GM19023 (cell line): ENCODE data around the gene TAOK3.

Experiments
- ATAC-seq: cut with Tn5 transposase; IDR thresholded peaks from one replicate; pipeline ENCODE4 v1.9.1; 2021; ENCODE audit warnings: mild to moderate bottlenecking, moderate library complexity; ENCODE audit not compliant: unreplicated experiment

The TAOK3 gene

DNA sequence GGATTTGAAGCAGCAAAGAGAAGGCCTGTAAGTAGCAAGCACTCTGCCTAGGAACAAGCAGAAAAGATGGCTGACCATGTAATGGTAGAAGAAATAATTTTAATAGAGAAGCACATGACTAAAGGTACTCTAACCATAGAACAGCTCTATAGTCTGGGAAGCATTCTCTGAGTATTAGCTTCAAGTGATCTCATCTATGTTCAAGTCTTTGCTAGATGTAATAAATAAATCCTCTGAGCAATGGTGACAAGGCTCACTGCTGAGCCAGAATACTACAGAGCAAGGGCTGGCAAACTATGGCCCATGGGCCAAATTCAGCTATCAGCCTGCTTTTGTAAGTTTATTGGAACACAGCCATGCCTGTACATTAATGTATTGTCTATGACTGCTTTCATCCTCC is 152.0 kb downstream of the TAOK3 start:
- ATAC-seq = no peak

- ATAC-seq = no peak
These were observed 152.9 kb downstream of the TAOK3 start for GRCh38 chr12:118219772-118220171.

GRCh38 chr12:118219106-118219505 is 153.6 kb downstream of the TAOK3 start:
- no peak for ATAC-seq

DNA sequence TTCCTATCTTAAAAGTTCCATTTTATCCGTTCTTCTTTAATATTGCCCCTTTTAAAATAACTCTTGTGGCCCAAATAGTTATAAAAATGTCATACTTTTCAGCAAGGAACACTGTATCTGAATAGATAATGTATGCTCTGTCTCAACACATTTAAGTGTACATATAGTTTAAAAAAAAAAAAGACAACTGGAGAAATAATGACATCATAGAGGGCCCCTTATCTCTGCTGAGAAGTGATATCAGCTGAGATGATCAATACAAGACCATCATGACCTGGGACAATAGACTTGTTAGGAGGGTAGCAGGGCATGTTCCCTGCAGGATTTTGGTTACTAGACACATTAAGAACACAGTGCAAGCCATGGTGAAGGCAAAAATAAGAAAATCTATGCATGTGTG is 159.3 kb downstream of the TAOK3 start:
- no peak for ATAC-seq

- no peak for ATAC-seq
These were observed 160.1 kb downstream of the TAOK3 start for GRCh38 chr12:118212606-118213005.

- no peak for ATAC-seq
These were observed 166.6 kb downstream of the TAOK3 start for GRCh38 chr12:118206107-118206412.

- no peak for ATAC-seq
These were observed 178.7 kb downstream of the TAOK3 start for GRCh38 chr12:118193958-118194357.

DNA sequence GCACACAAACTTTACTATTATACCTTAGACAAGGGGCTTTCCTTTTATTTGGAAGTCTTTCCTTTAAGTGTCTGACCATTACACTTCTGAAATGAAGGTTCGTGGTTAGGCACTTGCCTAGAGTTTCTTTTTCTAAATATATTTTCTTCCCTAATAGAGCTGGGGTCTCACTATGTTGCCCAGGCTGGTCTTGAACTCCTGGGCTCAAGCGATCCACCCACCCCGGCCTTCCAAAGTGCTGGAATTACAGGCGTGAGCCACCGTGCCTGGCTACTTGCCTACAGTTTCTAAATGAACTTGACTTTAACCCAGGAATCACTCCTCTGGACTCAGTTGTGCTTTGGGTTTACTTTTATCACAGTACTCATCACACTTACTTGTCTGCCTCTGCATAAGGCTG is 179.2 kb downstream of the TAOK3 start:
- no peak for ATAC-seq

- no peak for ATAC-seq
These were observed 182.4 kb downstream of the TAOK3 start for GRCh38 chr12:118190266-118190665.

- ATAC-seq = no peak
These were observed 182.9 kb downstream of the TAOK3 start for GRCh38 chr12:118189741-118190191.

- no peak for ATAC-seq
These were observed 183.9 kb downstream of the TAOK3 start for GRCh38 chr12:118188690-118189371.

- ATAC-seq = no peak
These were observed 184.8 kb downstream of the TAOK3 start for GRCh38 chr12:118187751-118188435.

GRCh38 chr12:118185602-118186397 is 186.9 kb downstream of the TAOK3 start:
- no peak for ATAC-seq

DNA sequence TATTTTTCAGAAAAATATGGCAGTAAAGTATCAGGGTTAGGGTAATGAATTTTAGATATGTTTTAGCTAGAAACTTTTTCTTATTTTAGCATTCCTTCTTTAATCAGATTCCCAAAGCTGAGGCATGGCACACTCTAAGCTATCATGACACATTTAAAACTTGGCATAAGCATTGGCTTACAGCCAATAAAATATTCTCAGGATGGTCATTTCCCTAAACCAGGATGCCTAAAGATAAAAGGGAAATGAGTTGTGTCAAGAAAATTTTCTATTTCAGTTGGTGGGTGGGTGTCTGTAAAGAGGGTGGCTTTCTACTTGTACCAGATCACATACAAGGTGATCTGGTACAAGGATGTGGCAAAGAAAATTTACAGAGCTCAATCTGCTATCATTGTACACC is 189.0 kb downstream of the TAOK3 start:
- no peak for ATAC-seq

- no peak for ATAC-seq
These were observed 189.6 kb downstream of the TAOK3 start for GRCh38 chr12:118183155-118183554.

DNA sequence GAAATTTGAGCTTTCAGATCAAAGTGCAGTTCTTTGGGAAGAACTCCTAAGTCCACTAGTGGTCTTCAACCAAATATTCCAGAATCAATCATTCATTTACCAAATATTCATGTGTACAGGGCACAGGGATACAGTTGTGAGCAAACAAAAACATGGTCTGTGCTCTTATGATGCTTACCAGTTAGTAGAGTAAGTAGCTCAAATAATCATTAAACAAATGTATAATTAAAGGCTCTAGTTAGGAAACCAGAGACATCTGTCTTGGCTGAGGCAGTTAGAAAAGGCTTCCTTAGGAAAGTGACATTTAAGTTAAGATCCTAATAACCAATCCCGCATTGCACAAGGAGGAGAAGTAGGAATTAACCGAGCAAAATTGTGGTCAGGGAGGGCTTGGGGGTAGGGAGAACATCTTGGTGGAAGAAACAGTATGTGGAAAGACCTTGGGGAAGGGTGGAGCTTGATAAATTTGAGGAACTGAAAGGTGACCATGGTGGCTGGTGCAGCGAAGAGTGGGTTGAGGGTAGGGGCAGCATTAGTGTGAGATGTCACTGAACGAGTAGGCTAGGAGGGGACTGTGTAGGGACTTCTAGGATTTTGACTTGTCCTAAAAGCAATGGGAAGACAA is 196.8 kb downstream of the TAOK3 start:
- peak; percentile 64 for ATAC-seq

- peak; percentile 95 for ATAC-seq
These were observed 205.8 kb downstream of the TAOK3 start for GRCh38 chr12:118166946-118167345.

GRCh38 chr12:118164798-118165486 is 207.8 kb downstream of the TAOK3 start:
- no peak for ATAC-seq

DNA sequence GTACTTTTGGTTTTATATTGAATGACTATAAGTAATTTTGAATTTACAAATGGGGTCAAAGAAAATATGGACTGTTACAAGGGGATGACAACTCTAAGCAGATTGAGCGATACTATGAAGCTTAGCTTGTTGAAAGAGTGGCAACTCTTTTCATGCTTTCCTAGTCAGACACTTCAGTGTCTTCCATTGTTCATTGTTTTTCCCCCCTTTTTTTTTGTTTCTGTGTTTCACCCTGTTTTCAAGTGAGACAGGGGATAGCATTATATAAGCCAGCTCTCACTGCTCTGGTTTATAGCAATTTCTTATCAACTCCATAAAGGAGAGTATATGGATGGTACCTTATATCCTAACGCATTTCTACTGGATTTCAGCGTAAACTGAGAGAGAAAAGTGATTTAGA is 212.2 kb downstream of the TAOK3 start:
- ATAC-seq = no peak

- ATAC-seq = no peak
These were observed 221.0 kb downstream of the TAOK3 start for GRCh38 chr12:118151755-118152154.

- ATAC-seq = no peak
These were observed 222.1 kb downstream of the TAOK3 start for GRCh38 chr12:118150625-118151024.
